GM12878 (cell line): ENCODE data around the gene TM4SF1. TPM values are rescaled to one million over a fixed set of nuclear protein-coding genes. Genes with fewer than 3 reads are reported as not detected.
A peak's percentile ranks its signal among the peaks of the same experiment; 100 is the strongest.

Experiments
- ATAC-seq: fragments of 200-7000 bp; cut with Tn5 transposase; 3 replicates; pipeline ENCODE4 v1.9.1; 2020; ENCODE audit warnings: mild to moderate bottlenecking, moderate library complexity
- Bru-seq: library from RNA; stranded (reverse); fragments of 400-500 nt; gene quantifications from one replicate; lab custom pipeline; 2021; lab: Mats Ljungman, UMichigan
- BruChase-seq, 2 experiments: library from RNA; stranded (reverse); fragments of 400-500 nt; gene quantifications; one replicate each; lab custom pipeline; 2021; lab: Mats Ljungman, UMichigan
- BruUV-seq: library from RNA; stranded (reverse); fragments of 400-500 nt; replicated peaks from 2 replicates; lab custom pipeline; 2021; lab: Mats Ljungman, UMichigan
- CTCF ChIA-PET: fragments of 300-600 bp; sonication (Branson Sonifier 250); formaldehyde crosslinking; extraction: SDS; loops from one replicate; lab custom pipeline; 2021; ENCODE audit warnings: inconsistent platforms; lab: Yijun Ruan, JAX
- POLR2A ChIA-PET: fragments of 350-600 bp; formaldehyde crosslinking; extraction: SDS; loops from one replicate; lab custom pipeline; 2021; ENCODE audit warnings: inconsistent platforms; lab: Charles Lee
- RAD21 ChIA-PET: fragments of 300-600 bp; sonication (Branson Sonifier 250); formaldehyde crosslinking; loops from one replicate; lab custom pipeline; 2023; ENCODE audit warnings: antibody characterized with exemption; ENCODE audit not compliant: unreplicated experiment; lab: Charles Lee
- SMC1A ChIA-PET: fragments of 300-600 bp; sonication (Branson Sonifier 250); formaldehyde crosslinking; loops from one replicate; lab custom pipeline; 2023; ENCODE audit not compliant: unreplicated experiment, uncharacterized antibody; lab: Charles Lee
- DNase-seq: peaks from one replicate; pipeline ENCODE4 v3.0.0-alpha.2; 2011; ENCODE audit warnings: low read depth, low spot score
- FAIRE-seq: peaks from 3 replicates; lab custom pipeline; 2011; peaks lifted over from hg19 to GRCh38; lab: Jason Lieb, UNC
- H2AFZ ChIP-seq: 2 replicates; pipeline ENCODE4 v1.6.0; 2011; ENCODE audit warnings: low read depth, low read length, control low read depth; ENCODE audit not compliant: control insufficient read depth
- H3K27ac ChIP-seq: 2 replicates; pipeline ENCODE4 v1.5.1; 2011; ENCODE audit warnings: control low read depth; ENCODE audit not compliant: control insufficient read depth, insufficient read depth
- H3K27me3 ChIP-seq, 2 experiments: replicated peaks in 1 of 2; 2 replicates each; pipeline versions ENCODE4 v1.6.0 to v1.6.1; 2011; ENCODE audit warnings: low read length in 1 of 2; ENCODE audit not compliant: control insufficient read depth in 2 of 2, insufficient read depth in 2 of 2
- H3K36me3 ChIP-seq, 2 experiments: 2 replicates each; pipeline ENCODE4 v1.5.1; 2011; ENCODE audit warnings: low read length in 1 of 2; ENCODE audit not compliant: control insufficient read depth in 2 of 2, insufficient read depth in 2 of 2
- H3K4me1 ChIP-seq: 2 replicates; pipeline ENCODE4 v1.6.1; 2011; ENCODE audit warnings: mild to moderate bottlenecking, low read length, moderate library complexity, mixed read lengths; ENCODE audit not compliant: control insufficient read depth, insufficient read depth
- H3K4me2 ChIP-seq: 2 replicates; pipeline ENCODE4 v1.6.0; 2011; ENCODE audit warnings: control low read depth; ENCODE audit not compliant: control insufficient read depth, insufficient read depth
- H3K4me3 ChIP-seq: fragments of 200-600 bp; sonication (generic); 2 replicates; pipeline ENCODE4 v1.5.1; 2016
- H3K79me2 ChIP-seq: 2 replicates; pipeline ENCODE4 v1.6.0; 2011; ENCODE audit warnings: low read length; ENCODE audit not compliant: control insufficient read depth, insufficient read depth
- H3K9ac ChIP-seq: 2 replicates; pipeline ENCODE4 v1.8.0; 2011; ENCODE audit warnings: low read length, control low read depth, mixed read lengths; ENCODE audit not compliant: control insufficient read depth, insufficient read depth
- H3K9me3 ChIP-seq: replicated peaks from 3 replicates; pipeline ENCODE4 v1.5.1; 2011; ENCODE audit warnings: mild to moderate bottlenecking, low read length; ENCODE audit not compliant: control insufficient read depth, insufficient read depth
- H4K20me1 ChIP-seq: 2 replicates; pipeline ENCODE4 v1.6.0; 2011; ENCODE audit not compliant: control insufficient read depth, insufficient read depth
- CREM ChIP-seq: IDR thresholded peaks from 2 replicates; pipeline ENCODE4 v1.6.1; 2014; ENCODE audit warnings: antibody characterized with exemption, low read depth
- TCF12 ChIP-seq: IDR thresholded peaks from 2 replicates; pipeline ENCODE4 v1.6.1; 2011; ENCODE audit warnings: low read depth, mild to moderate bottlenecking, low read length
- WGBS: methylation state at CpG from one replicate; pipeline ENCODE4 v1.1.6; 2016; ENCODE audit warnings: low lambda C conversion rate; ENCODE audit not compliant: insufficient replicate concordance, insufficient coverage; ENCODE audit errors: missing lambda C conversion rate; 5-methylcytosine and 5-hydroxymethylcytosine counted together
- in situ Hi-C: fragments of 300-500 bp; cut with MboI; formaldehyde crosslinking; loops from 9 replicates; pipeline ENCODE4 v1.14.3; 2018; ENCODE audit warnings: mixed read lengths
- intact Hi-C: fragments of 100-400 bp; cut with micrococcal nuclease; formaldehyde crosslinking; loops from one replicate; pipeline ENCODE4 v1.14.2; 2022; ENCODE audit not compliant: unreplicated experiment
- long read RNA-seq, 2 experiments: library from polyadenylated mRNA; unstranded; transcript quantifications; one replicate each; pipeline ENCODE4 v2.0.0, GENCODE V29; 2019 to 2020
- polyA minus RNA-seq, 3 experiments: library from RNA; depleted of rRNA, polyadenylated mRNA; stranded (reverse); fragments of >200 nt; gene quantifications; 2 replicates each; pipeline ENCODE4 v1.2.3, GENCODE V29; 2011
- polyA plus RNA-seq, 11 experiments: library from polyadenylated mRNA; depleted of rRNA in 4 of 11; unstranded in 6 of 11; stranded (reverse) in 5 of 11; fragments of >200 nt; fragmentation: Nextera tagmentation in 4 of 11; fragmentation: Illumina TruSeq in 1 of 11; extraction: Ambion mirVana in 4 of 11; extraction: Trizol in 1 of 11; gene quantifications; 1 replicate in 1 of 11; 2 replicates in 10 of 11; pipeline versions ENCODE4 v1.2.1 to v1.2.3, GENCODE V29; 2011 to 2016; ENCODE audit warnings: inconsistent platforms in 2 of 11, missing spikeins in 2 of 11, low read depth in 1 of 11
- total RNA-seq, 4 experiments: library from RNA; depleted of rRNA in 3 of 4; stranded (reverse); fragments of >200 nt in 3 of 4; fragmentation: Illumina TruSeq in 1 of 4; extraction: Trizol in 1 of 4; gene quantifications; 2 replicates each; pipeline versions ENCODE4 v1.2.1 to v1.2.3, GENCODE V29; 2013 to 2021

Gene TM4SF1
- 0.42 TPM in 1 of 2 replicates, not detected in the other for total RNA-seq (2013; cell fraction: nucleolus; rRNA removed)
- total RNA-seq (2014; rRNA removed): not detected in 2 replicates
- total RNA-seq (2014; rRNA removed; fragmentation: Illumina TruSeq; extraction: Trizol): not detected in 2 replicates
- total RNA-seq (2021): 0.56 and 1.2 TPM in 2 replicates
- not detected for polyA plus RNA-seq (2011; ENCODE audit: low read depth)
- polyA plus RNA-seq (2011; rRNA removed): 0.05 TPM in 1 of 2 replicates, not detected in the other
- 0.07 and 0.10 TPM in 2 replicates for polyA plus RNA-seq (2011; cell fraction: cytosol; rRNA removed)
- not detected in 2 replicates for polyA plus RNA-seq (2011; cell fraction: nucleus; rRNA removed)
- not detected in 2 replicates for polyA plus RNA-seq (2012)
- not detected in 2 replicates for polyA plus RNA-seq (2014; fragmentation: Illumina TruSeq; extraction: Trizol)
- polyA plus RNA-seq (2014; fragmentation: Nextera tagmentation; extraction: Ambion mirVana): not detected
- not detected in 2 replicates for polyA plus RNA-seq (2014; rRNA removed)
- polyA plus RNA-seq (2016; fragmentation: Nextera tagmentation; extraction: Ambion mirVana): not detected
- polyA minus RNA-seq (2011; rRNA and poly(A)+ RNA removed): not detected in 2 replicates
- polyA minus RNA-seq (2011; cell fraction: cytosol; rRNA and poly(A)+ RNA removed): 7.8 and 15.4 TPM in 2 replicates
- 1.2 and 2.5 TPM in 2 replicates for polyA minus RNA-seq (2011; cell fraction: nucleus; rRNA and poly(A)+ RNA removed)
- percentile 31 among the genes with signal in this experiment for Bru-seq, nascent RNA
- percentile 51 among the genes with signal in this experiment for BruChase-seq, experiment 1, labeled RNA remaining after a 6-hour chase
- BruChase-seq, experiment 2, labeled RNA remaining after a 2-hour chase: percentile 48 among the genes with signal in this experiment
- long read RNA-seq, experiment 1: 0 reads
- long read RNA-seq, experiment 2: 0 reads

GRCh38 chr3:149377408-149378364, at the start of gene TM4SF1:
Gene TM4SF1, minus strand, starts transcription at chr3:149377649. Its CDS starts 102 bp downstream, at chr3:149377547.
- Histone ChIP-seq H2AFZ (no peak within 1 kb of the TSS), H3K9ac (no peak within 1 kb of the TSS), H3K9me3 (no peaks in the 10 kb centered on the region), H3K4me1 (no peaks in the 10 kb centered on the region), H3K79me2 (no peaks in the 10 kb centered on the region), H3K4me2 (no peak within 1 kb of the TSS), H4K20me1 (no peaks in the 10 kb centered on the region), H3K36me3 (no peaks in the 10 kb centered on the region), H3K27me3 (no peaks in the 10 kb centered on the region), H3K4me3 (no peak within 1 kb of the TSS), H3K27ac (no peak within 1 kb of the TSS)
- ChIA-PET CTCF (no interaction called here), POLR2A (no interaction called here), RAD21 (interaction anchor here (0.5 kb wide), 1 partner anchor 402 kb away, joined by 3 read pairs; no protein-coding TSS in a partner anchor), SMC1A (no interaction called here)
- DNase-seq (no peak), FAIRE-seq (no peak), ATAC-seq (no peak)
- 52% methylated on average over 15 of the region's 15 CpGs for WGBS
- in situ Hi-C loops: no loop called here
- TF ChIP-seq TCF12: peak; percentile 61; the same call in 1 of the 2 replicates
- TF ChIP-seq CREM: no peak
- intact Hi-C loops: no loop called here
- BruUV-seq: no TSS peak
